AG09309 (cell line): Measurements from ENCODE around the gene PLCG2.

ENCODE experiments used
- DNase-seq: peaks from one replicate; pipeline ENCODE4 v3.0.0-alpha.2; 2010; ENCODE audit warnings: low read depth
- H3K4me3 ChIP-seq: 2 replicates; pipeline ENCODE4 v1.5.1; 2011; ENCODE audit warnings: mild to moderate bottlenecking, low read depth, low read length, moderate library complexity; ENCODE audit not compliant: control insufficient read depth
- TF ChIP-seq, protein P1 (sequence below): IDR thresholded peaks from 2 replicates; pipeline ENCODE4 v1.5.1; 2011; ENCODE audit warnings: mild to moderate bottlenecking, low read depth, low read length, inconsistent platforms; ENCODE audit not compliant: insufficient read depth, control insufficient read depth; ENCODE audit errors: missing control alignments

The PLCG2 gene

DNA sequence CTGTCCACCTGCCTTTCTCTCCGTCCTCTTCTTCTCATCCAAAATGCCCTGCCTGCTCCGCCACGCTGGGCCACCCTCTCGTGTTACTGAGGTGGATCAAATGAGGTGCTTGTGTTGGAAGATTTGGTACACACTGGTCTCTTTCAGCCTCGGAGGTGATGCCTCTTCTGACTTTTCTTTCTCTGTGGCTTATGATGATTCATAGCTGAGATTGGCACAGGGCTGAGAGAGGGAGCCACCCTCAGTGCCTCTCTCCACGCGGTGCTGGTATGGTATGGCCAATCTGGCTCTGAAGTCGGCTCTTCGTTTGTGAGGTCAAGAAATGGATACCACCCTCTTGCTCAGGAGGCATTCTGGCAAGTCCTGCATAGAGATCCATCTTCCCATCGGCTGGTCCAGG lies 82.4 kb downstream of the PLCG2 start:
- no peak overlapping the region for H3K4me3 ChIP-seq
- no peak for DNase-seq
- TF ChIP-seq, protein P1, sequence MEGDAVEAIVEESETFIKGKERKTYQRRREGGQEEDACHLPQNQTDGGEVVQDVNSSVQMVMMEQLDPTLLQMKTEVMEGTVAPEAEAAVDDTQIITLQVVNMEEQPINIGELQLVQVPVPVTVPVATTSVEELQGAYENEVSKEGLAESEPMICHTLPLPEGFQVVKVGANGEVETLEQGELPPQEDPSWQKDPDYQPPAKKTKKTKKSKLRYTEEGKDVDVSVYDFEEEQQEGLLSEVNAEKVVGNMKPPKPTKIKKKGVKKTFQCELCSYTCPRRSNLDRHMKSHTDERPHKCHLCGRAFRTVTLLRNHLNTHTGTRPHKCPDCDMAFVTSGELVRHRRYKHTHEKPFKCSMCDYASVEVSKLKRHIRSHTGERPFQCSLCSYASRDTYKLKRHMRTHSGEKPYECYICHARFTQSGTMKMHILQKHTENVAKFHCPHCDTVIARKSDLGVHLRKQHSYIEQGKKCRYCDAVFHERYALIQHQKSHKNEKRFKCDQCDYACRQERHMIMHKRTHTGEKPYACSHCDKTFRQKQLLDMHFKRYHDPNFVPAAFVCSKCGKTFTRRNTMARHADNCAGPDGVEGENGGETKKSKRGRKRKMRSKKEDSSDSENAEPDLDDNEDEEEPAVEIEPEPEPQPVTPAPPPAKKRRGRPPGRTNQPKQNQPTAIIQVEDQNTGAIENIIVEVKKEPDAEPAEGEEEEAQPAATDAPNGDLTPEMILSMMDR, result no peak

DNA sequence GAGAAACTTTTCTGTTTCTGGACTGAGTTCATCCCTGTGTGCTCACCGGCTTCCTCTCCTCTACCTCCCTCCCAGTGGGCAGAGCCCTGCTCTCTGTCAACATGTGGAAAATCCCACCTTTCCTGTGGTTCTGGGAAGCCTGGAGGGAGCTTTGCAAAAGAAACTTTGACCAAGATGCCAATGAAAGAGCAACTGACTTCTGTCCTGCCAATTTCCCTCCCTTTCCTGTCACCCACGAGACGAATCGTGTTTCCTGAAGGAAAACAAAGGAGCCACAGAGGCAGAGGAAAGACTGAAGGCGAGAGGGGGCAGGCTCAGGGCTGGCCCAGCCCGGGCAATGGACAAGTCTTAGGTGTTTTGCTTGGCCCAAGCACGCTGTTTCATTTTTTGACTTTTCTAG lies 82.8 kb downstream of the PLCG2 start:
- no peak overlapping the region for H3K4me3 ChIP-seq
- TF ChIP-seq, protein P1, result no peak

DNA sequence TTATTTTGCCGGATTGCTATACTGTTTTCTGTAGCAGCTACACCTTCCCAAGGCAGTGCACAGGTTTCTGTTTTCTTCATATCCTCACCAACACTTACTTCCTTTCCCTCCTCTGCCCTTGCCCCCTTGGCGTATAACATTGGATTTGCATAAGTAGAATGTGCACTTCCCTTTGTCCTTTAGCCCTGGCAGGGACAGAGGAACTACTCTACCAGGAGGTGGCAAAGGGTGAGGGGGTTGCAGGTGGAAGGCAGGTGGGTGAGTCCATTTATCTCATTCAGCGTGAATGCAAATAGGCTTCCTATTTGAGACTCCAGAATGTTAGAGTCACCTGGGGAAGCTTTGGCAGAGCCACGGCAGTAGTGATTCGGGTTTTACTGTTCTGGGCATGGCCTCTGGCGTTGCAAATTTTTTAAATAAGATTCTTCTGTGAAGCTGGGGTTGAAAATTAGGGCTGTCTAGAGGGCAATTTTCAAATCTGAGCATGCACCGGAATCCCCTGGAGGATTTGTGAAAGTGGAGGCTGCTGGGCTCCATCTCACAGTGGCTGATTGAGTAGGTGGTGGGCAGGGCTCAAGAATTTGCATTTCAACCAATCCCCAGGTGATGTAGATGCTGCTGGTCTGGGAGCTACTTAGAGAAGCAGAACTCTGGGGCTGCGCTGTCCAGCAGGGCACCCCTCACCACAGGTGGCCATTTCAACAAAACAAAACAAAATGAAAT lies 84.7 kb downstream of the PLCG2 start:
- no peak for DNase-seq
- no peak overlapping the region for H3K4me3 ChIP-seq
- TF ChIP-seq, protein P1, result no peak

More for the DNA sequence above, 82.8 kb downstream of the PLCG2 start:
- DNase-seq, result no peak

DNA sequence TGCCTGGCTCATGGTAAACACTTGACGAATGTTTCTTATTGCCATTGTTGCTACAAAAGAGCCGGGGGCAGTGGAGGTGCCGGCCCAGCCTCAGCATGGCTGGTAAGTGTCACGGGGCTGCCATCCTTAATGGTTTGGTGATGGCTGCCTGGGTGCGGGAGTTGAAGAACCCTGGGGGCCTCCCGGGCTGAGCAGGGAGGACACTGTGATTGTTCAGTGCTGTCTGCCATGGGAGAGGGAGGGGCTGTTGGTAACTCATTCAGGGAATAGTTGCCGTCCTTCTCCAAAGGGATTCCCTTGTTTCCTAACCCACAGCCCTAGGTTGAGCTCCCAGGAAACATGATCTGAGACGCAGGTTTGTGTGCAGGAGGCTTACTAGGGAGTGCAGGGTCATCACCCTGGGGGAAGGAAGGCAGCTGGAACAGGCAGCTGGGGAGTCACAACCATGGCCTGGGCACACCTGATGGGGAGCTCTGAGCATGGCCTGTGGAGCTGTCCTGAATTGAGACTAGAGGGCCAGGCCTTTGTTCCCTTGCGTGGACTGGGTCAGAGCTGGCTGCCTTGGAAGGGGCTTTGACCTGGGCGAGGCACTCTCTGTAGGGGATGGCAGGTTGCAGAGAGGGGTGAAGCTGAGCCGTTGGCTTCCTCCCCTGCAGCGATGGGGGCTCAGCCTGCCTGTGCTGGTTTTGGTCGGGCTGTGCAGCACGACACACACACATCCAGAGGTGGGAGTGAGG lies 85.7 kb downstream of the PLCG2 start:
- no peak overlapping the region for H3K4me3 ChIP-seq
- no peak for DNase-seq
- TF ChIP-seq, protein P1, result no peak

DNA sequence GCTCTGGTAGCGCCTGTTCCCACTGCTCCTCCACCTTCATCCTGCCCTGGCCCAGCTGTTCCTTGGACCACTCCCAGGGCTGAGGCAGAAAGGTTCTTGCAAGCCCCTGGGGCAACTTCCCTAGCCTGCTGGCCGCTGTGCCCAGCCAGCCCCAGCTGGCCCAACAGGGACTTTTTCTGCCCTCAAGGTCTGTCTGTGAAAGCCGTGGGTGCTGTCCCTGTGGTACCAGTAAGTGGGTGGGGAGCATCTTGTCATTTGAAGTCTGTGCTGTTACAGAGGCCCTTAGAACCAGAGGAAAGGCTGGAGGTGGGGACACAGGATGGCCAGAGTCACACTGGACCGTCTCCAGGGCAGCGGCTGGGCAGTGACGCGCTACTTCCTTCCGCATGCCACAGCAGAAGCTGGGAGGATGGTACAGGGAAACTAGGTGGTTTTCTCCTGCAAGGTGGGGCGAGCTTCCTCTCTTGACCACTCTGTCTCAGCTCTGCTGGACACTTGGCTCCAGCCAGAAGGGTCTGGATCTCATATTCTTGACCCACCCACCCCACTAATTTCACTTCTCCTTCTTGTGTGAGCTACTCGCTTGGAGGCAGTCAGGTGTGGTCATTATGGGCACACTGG lies 87.8 kb downstream of the PLCG2 start:
- no peak overlapping the region for H3K4me3 ChIP-seq
- TF ChIP-seq, protein P1, result no peak
- DNase-seq, result no peak

DNA sequence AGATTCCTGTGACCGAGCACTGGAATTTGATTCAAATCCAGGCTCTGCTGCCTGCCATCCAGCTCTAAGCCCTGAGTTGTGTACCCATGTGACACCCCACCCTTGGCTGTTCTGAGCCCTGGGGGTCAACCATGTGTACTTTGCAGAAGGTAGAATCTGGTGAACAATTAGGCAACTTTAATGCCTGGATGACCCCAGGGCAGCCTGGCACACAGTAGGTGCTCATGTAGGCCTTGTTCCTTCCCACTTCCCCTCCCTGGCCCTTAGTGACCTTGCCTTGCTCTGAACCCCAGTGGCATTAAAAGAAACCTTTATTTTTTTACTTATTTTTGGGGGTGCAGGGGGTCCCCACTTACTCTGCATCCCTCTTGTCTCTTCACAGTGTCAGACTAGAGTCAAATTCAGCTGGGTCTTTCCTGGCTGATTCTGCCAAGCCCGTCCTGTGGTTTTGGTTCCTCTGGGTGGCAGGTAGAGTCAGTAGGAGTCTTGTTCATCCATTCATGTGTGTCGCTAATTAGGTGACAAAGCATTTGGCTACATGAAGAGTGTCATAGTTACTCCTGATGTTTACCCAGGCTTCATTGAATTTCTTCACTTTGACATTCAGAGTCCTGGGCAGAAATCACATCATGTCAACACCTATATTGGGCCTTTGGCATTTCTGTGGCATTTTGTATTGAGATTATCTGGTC lies 89.1 kb downstream of the PLCG2 start:
- TF ChIP-seq, protein P1, result no peak
- DNase-seq, result no peak
- H3K4me3 ChIP-seq, result no peak overlapping the region
